DMS153 treated with DMSO at 0.1 percent for 48 hours (cell line): Measurements from ENCODE around the gene WDR74.

Experiments
- DNase-seq: peaks from one replicate; lab custom pipeline; 2025; ENCODE audit not compliant: unreplicated experiment; lab: John Stamatoyannopoulos, UW

The WDR74 gene

GRCh38 chr11:62801071-62801470 is 38.3 kb downstream of the WDR74 start:
- DNase-seq, result no peak

- DNase-seq, result no peak
Measured at GRCh38 chr11:62799486-62799885, 39.9 kb downstream of the WDR74 start.

GRCh38 chr11:62796281-62796680 is 43.1 kb downstream of the WDR74 start:
- no peak for DNase-seq

- DNase-seq, result no peak
Measured at GRCh38 chr11:62794201-62794775, 45.1 kb downstream of the WDR74 start.

GRCh38 chr11:62792202-62792575 is 47.2 kb downstream of the WDR74 start:
- DNase-seq, result no peak

GRCh38 chr11:62791501-62792201 is 47.7 kb downstream of the WDR74 start, which contains the start of gene TMEM223:
Gene TMEM223, minus strand, starts transcription at chr11:62792006. Its CDS starts 12 bp downstream, at chr11:62791994.
- peak; percentile 43 for DNase-seq

- no peak for DNase-seq
Measured at GRCh38 chr11:62789576-62789975, 49.8 kb downstream of the WDR74 start.

GRCh38 chr11:62788991-62789390 is 50.4 kb downstream of the WDR74 start:
- no peak for DNase-seq

GRCh38 chr11:62787005-62787759 is 52.2 kb downstream of the WDR74 start, which contains the start of gene TMEM179B:
Gene TMEM179B, plus strand, starts transcription at chr11:62787402. Its CDS starts 30 bp downstream, at chr11:62787432.
- peak; percentile 80 for DNase-seq

GRCh38 chr11:62786318-62787004 is 52.9 kb downstream of the WDR74 start:
- peak; percentile 58 for DNase-seq
